ENCODE results near the gene ANXA6. TPM values are rescaled to one million over a fixed set of nuclear protein-coding genes. Genes with fewer than 3 reads are reported as not detected.

ANXA6 gene
- total RNA-seq, 4 donors from 2014 or later: 267 to 470 (median 382) TPM

GRCh38 chr5:151075698-151076331 is 81.8 kb downstream of the ANXA6 start:
- TF ChIP-seq CTCF (IDR thresholded peaks at IDR 0.05; ENCODE audit: low read depth): no peak

GRCh38 chr5:151074557-151074956 is 83.0 kb downstream of the ANXA6 start:
- no peak for TF ChIP-seq CTCF (IDR thresholded peaks at IDR 0.05; ENCODE audit: low read depth)

GRCh38 chr5:151073280-151073679 is 84.3 kb downstream of the ANXA6 start:
- TF ChIP-seq CTCF (IDR thresholded peaks at IDR 0.05; ENCODE audit: low read depth): no peak

GRCh38 chr5:151072630-151073025 is 85.0 kb downstream of the ANXA6 start:
- TF ChIP-seq CTCF (IDR thresholded peaks at IDR 0.05; ENCODE audit: low read depth): no peak

GRCh38 chr5:151071848-151072629 is 85.5 kb downstream of the ANXA6 start:
- TF ChIP-seq CTCF (IDR thresholded peaks at IDR 0.05; ENCODE audit: low read depth): no peak

- TF ChIP-seq CTCF (IDR thresholded peaks at IDR 0.05; ENCODE audit: low read depth): no peak
These were observed 86.6 kb downstream of the ANXA6 start for GRCh38 chr5:151071021-151071420.

GRCh38 chr5:151070449-151070848 is 87.1 kb downstream of the ANXA6 start:
- TF ChIP-seq CTCF (IDR thresholded peaks at IDR 0.05; ENCODE audit: low read depth): no peak

All from subcutaneous adipose tissue (tissue), 4 donors.